Measurements from ENCODE around the gene NEU3.
A peak's percentile ranks its signal among the peaks of the same experiment; 100 is the strongest.

Gene NEU3, protein sequence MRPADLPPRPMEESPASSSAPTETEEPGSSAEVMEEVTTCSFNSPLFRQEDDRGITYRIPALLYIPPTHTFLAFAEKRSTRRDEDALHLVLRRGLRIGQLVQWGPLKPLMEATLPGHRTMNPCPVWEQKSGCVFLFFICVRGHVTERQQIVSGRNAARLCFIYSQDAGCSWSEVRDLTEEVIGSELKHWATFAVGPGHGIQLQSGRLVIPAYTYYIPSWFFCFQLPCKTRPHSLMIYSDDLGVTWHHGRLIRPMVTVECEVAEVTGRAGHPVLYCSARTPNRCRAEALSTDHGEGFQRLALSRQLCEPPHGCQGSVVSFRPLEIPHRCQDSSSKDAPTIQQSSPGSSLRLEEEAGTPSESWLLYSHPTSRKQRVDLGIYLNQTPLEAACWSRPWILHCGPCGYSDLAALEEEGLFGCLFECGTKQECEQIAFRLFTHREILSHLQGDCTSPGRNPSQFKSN

GRCh38 chr11:74988541-74989259 is at the start of gene NEU3:
Gene NEU3, plus strand, starts transcription at chr11:74988933. Its CDS starts 128 bp downstream, at chr11:74989061.
- TF ChIP-seq, protein P1, sequence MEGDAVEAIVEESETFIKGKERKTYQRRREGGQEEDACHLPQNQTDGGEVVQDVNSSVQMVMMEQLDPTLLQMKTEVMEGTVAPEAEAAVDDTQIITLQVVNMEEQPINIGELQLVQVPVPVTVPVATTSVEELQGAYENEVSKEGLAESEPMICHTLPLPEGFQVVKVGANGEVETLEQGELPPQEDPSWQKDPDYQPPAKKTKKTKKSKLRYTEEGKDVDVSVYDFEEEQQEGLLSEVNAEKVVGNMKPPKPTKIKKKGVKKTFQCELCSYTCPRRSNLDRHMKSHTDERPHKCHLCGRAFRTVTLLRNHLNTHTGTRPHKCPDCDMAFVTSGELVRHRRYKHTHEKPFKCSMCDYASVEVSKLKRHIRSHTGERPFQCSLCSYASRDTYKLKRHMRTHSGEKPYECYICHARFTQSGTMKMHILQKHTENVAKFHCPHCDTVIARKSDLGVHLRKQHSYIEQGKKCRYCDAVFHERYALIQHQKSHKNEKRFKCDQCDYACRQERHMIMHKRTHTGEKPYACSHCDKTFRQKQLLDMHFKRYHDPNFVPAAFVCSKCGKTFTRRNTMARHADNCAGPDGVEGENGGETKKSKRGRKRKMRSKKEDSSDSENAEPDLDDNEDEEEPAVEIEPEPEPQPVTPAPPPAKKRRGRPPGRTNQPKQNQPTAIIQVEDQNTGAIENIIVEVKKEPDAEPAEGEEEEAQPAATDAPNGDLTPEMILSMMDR (IDR thresholded peaks at IDR 0.05; ENCODE audit: low read depth, low read length, missing control alignments), result no peak
- H3K4me3 ChIP-seq (replicated peaks; ENCODE audit: low read depth, low read length), result peak within 1 kb of the TSS; percentile 84
- DNase-seq (ENCODE audit: extremely low read depth, low read depth), result peak; percentile 29

GRCh38 chr11:74941492-74941891 is 47.2 kb upstream of the NEU3 start:
- no peak overlapping the region for H3K4me3 ChIP-seq (replicated peaks; ENCODE audit: low read depth, low read length)
- TF ChIP-seq, protein P1 (IDR thresholded peaks at IDR 0.05; ENCODE audit: low read depth, low read length, missing control alignments), result no peak
- no peak for DNase-seq (ENCODE audit: extremely low read depth, low read depth)

DNA sequence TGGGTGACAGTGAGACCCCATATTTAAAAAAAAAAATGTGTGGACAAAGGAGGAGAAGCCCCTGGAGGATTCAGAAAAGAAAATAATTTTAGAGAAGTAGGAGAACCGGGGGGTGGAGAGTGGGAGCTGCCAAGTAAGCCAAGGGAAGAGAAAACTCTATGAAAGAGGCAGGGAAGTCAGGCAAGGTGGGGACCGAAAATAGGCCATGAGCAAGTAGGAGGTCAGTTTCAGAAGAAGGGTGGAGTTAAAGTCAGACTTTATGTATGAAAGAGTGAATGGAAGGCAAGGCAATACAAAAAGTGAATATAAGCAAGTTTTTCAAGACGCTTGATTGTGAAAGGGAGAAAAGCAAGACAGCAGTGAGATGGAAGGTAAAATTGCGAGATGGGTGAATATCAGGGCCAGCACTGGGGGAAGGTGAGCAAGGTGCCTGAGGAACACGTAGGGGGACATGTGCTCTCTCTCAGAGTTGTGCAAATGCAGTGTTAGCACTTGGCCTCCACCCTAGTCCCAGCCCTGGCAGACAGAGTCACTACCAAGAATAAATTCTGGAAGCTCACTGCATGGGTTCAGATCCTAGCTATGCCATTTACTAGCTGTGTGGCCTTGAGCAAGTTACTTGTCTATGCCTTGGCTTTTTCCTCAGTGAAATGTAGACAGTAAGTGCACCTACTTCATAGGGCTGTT is 46.5 kb upstream of the NEU3 start:
- TF ChIP-seq, protein P1 (IDR thresholded peaks at IDR 0.05; ENCODE audit: low read depth, low read length, missing control alignments), result no peak
- H3K4me3 ChIP-seq (replicated peaks; ENCODE audit: low read depth, low read length), result no peak overlapping the region
- DNase-seq (ENCODE audit: extremely low read depth, low read depth), result no peak

DNA sequence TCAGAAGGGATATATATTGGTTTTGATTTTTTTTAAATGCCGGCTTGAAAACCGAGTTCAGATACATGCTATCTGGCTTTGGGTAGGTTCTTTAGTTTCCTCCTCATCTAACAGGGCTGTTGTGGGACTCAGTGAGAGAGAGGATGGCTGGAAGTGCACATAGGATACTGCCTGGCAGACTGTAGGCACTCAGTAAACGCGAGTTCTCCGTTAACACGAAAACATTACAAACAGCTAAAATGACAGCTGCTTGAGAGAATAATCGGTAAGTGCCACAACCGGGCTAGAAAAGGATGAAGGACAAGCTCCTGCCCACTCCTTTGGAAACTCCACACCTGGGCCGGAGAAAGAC is 40.2 kb upstream of the NEU3 start:
- DNase-seq (ENCODE audit: extremely low read depth, low read depth), result no peak
- TF ChIP-seq, protein P1 (IDR thresholded peaks at IDR 0.05; ENCODE audit: low read depth, low read length, missing control alignments), result no peak

GRCh38 chr11:74948898-74949752 is 39.6 kb upstream of the NEU3 start, which contains the start of the genes SPCS2 and XRRA1:
Gene SPCS2, plus strand, starts transcription at chr11:74949266. Its CDS starts 20 bp downstream, at chr11:74949286.
Gene XRRA1, minus strand, starts transcription at chr11:74949091. Its CDS starts 8,213 bp downstream, at chr11:74940878.
- TF ChIP-seq, protein P1 (IDR thresholded peaks at IDR 0.05; ENCODE audit: low read depth, low read length, missing control alignments), result no peak
- peak within 1 kb of the TSS; percentile 65 for H3K4me3 ChIP-seq (replicated peaks; ENCODE audit: low read depth, low read length)
- peak; percentile 95 for DNase-seq (ENCODE audit: extremely low read depth, low read depth)

More for the DNA sequence above, 40.2 kb upstream of the NEU3 start:
- peak overlapping the region; percentile 65 for H3K4me3 ChIP-seq (replicated peaks; ENCODE audit: low read depth, low read length)

GRCh38 chr11:74949753-74950137 is 39.0 kb upstream of the NEU3 start:
- TF ChIP-seq, protein P1 (IDR thresholded peaks at IDR 0.05; ENCODE audit: low read depth, low read length, missing control alignments), result no peak
- H3K4me3 ChIP-seq (replicated peaks; ENCODE audit: low read depth, low read length), result peak overlapping the region; percentile 65
- no peak for DNase-seq (ENCODE audit: extremely low read depth, low read depth)

Measured in HFF-Myc (cell line).